H1 (cell line): ENCODE measurements around the gene MLH3. TPM values are rescaled to one million over a fixed set of nuclear protein-coding genes. Genes with fewer than 3 reads are reported as not detected.

Experiments used
- ASH2L ChIP-seq: fragments of 200-600, 300-600 bp; sonication (generic); IDR thresholded peaks from one replicate; pipeline ENCODE4 v1.7.1; 2017; ENCODE audit warnings: low read length
- MAX ChIP-seq: IDR thresholded peaks from 2 replicates; pipeline ENCODE4 v1.6.1; 2012; ENCODE audit warnings: inconsistent platforms
- PHF8 ChIP-seq: fragments of 200-600 bp; sonication (generic); conservative IDR thresholded peaks from 2 replicates; pipeline ENCODE4 v1.7.1; 2012; ENCODE audit warnings: low read depth, mild to moderate bottlenecking, inconsistent platforms, low read length, moderate library complexity
- SIN3A ChIP-seq, 2 experiments: IDR thresholded peaks in 1 of 2; conservative IDR thresholded peaks in 1 of 2; 2 replicates each; pipeline ENCODE4 v1.6.1; 2011 to 2012; ENCODE audit warnings: low read length in 2 of 2, improper control_type of control experiment in 1 of 2, low read depth in 1 of 2, mild to moderate bottlenecking in 1 of 2
- TCF12 ChIP-seq: IDR thresholded peaks from 2 replicates; pipeline ENCODE4 v1.6.1; 2011; ENCODE audit warnings: low read depth, mild to moderate bottlenecking, low read length
- USF2 ChIP-seq: IDR thresholded peaks from 2 replicates; pipeline ENCODE4 v1.6.1; 2011; ENCODE audit warnings: low read length, improper control_type of control experiment
- polyA plus RNA-seq, 7 experiments: library from polyadenylated mRNA; depleted of rRNA in 3 of 7; stranded (reverse) in 5 of 7; unstranded in 2 of 7; fragments of >200 nt in 5 of 7; fragments of 200-250 nt in 2 of 7; gene quantifications; 1 replicate in 5 of 7; 2 replicates in 1 of 7; 4 replicates in 1 of 7; pipeline versions ENCODE4 v1.2.1 to v1.2.3, GENCODE V29; 2011 to 2013; ENCODE audit warnings: missing spikeins in 2 of 7, mixed read lengths in 2 of 7
- total RNA-seq: library from RNA; stranded (reverse); fragmentation: NEBNext Ultra II Directional; extraction: Animal tissue kit (Norgen Biotek cat#: 25700); gene quantifications from 2 replicates; pipeline ENCODE4 v1.2.1, GENCODE V29; 2021
- TF ChIP-seq, protein P1 (sequence below): fragments of 300-600 bp; sonication (generic); IDR thresholded peaks from 2 replicates; pipeline ENCODE4 v1.7.1; 2012; ENCODE audit warnings: low read length, moderate library complexity, mild to moderate bottlenecking, inconsistent platforms; ENCODE audit not compliant: insufficient replicate concordance

The MLH3 gene
- total and polyA plus RNA-seq, 2 of the 8 experiments (the other 6 are each of a cell fraction or from before 2014, with no cell fraction given), result 9.3 to 20.1 TPM

GRCh38 chr14:75069811-75070145 lies 18.5 kb upstream of the MLH3 start (continued):
- TF ChIP-seq, protein P1, sequence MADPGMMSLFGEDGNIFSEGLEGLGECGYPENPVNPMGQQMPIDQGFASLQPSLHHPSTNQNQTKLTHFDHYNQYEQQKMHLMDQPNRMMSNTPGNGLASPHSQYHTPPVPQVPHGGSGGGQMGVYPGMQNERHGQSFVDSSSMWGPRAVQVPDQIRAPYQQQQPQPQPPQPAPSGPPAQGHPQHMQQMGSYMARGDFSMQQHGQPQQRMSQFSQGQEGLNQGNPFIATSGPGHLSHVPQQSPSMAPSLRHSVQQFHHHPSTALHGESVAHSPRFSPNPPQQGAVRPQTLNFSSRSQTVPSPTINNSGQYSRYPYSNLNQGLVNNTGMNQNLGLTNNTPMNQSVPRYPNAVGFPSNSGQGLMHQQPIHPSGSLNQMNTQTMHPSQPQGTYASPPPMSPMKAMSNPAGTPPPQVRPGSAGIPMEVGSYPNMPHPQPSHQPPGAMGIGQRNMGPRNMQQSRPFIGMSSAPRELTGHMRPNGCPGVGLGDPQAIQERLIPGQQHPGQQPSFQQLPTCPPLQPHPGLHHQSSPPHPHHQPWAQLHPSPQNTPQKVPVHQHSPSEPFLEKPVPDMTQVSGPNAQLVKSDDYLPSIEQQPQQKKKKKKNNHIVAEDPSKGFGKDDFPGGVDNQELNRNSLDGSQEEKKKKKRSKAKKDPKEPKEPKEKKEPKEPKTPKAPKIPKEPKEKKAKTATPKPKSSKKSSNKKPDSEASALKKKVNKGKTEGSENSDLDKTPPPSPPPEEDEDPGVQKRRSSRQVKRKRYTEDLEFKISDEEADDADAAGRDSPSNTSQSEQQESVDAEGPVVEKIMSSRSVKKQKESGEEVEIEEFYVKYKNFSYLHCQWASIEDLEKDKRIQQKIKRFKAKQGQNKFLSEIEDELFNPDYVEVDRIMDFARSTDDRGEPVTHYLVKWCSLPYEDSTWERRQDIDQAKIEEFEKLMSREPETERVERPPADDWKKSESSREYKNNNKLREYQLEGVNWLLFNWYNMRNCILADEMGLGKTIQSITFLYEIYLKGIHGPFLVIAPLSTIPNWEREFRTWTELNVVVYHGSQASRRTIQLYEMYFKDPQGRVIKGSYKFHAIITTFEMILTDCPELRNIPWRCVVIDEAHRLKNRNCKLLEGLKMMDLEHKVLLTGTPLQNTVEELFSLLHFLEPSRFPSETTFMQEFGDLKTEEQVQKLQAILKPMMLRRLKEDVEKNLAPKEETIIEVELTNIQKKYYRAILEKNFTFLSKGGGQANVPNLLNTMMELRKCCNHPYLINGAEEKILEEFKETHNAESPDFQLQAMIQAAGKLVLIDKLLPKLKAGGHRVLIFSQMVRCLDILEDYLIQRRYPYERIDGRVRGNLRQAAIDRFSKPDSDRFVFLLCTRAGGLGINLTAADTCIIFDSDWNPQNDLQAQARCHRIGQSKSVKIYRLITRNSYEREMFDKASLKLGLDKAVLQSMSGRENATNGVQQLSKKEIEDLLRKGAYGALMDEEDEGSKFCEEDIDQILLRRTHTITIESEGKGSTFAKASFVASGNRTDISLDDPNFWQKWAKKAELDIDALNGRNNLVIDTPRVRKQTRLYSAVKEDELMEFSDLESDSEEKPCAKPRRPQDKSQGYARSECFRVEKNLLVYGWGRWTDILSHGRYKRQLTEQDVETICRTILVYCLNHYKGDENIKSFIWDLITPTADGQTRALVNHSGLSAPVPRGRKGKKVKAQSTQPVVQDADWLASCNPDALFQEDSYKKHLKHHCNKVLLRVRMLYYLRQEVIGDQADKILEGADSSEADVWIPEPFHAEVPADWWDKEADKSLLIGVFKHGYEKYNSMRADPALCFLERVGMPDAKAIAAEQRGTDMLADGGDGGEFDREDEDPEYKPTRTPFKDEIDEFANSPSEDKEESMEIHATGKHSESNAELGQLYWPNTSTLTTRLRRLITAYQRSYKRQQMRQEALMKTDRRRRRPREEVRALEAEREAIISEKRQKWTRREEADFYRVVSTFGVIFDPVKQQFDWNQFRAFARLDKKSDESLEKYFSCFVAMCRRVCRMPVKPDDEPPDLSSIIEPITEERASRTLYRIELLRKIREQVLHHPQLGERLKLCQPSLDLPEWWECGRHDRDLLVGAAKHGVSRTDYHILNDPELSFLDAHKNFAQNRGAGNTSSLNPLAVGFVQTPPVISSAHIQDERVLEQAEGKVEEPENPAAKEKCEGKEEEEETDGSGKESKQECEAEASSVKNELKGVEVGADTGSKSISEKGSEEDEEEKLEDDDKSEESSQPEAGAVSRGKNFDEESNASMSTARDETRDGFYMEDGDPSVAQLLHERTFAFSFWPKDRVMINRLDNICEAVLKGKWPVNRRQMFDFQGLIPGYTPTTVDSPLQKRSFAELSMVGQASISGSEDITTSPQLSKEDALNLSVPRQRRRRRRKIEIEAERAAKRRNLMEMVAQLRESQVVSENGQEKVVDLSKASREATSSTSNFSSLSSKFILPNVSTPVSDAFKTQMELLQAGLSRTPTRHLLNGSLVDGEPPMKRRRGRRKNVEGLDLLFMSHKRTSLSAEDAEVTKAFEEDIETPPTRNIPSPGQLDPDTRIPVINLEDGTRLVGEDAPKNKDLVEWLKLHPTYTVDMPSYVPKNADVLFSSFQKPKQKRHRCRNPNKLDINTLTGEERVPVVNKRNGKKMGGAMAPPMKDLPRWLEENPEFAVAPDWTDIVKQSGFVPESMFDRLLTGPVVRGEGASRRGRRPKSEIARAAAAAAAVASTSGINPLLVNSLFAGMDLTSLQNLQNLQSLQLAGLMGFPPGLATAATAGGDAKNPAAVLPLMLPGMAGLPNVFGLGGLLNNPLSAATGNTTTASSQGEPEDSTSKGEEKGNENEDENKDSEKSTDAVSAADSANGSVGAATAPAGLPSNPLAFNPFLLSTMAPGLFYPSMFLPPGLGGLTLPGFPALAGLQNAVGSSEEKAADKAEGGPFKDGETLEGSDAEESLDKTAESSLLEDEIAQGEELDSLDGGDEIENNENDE, result no peak
- TF ChIP-seq SIN3A (conservative IDR thresholded peaks at IDR 0.05 in 1 of 2, IDR thresholded peaks at IDR 0.05 in 1 of 2; ENCODE audit: low read depth in 1 of 2, low read length in 2 of 2) (peak; percentile 52 to 56; a peak in 2 of 4 replicates), USF2 (peak; percentile 61; the same call in 1 of the 2 replicates), ASH2L (peak; percentile 0), PHF8 (0 out of 2 replicates have a peak, but pooled peaks have one; percentile 3), MAX (peak; percentile 43; the same call in 1 of the 2 replicates), TCF12 (no peak)
